ENCODE measurements around the gene METTL2B.
"Not testable (repeated sequence)": the region's sequence is repeated elsewhere in the genome, so short reads cannot be mapped to it uniquely, and the experiment has no call there.

METTL2B gene

GRCh38 chr7:128537410-128537809 is 60.9 kb downstream of the METTL2B start:
- peak; percentile 78 for ATAC-seq (ENCODE audit: low read depth)
- peak; percentile 43 for TF ChIP-seq CTCF (IDR thresholded peaks at IDR 0.05; ENCODE audit: poor library complexity, severe bottlenecking)
- H3K4me1 ChIP-seq (ENCODE audit: insufficient read depth, poor library complexity, severe bottlenecking); DNase-seq (ENCODE audit: low spot score); H3K9me3 ChIP-seq (ENCODE audit: severe bottlenecking); H3K4me3 ChIP-seq (ENCODE audit: severe bottlenecking); H3K27me3 ChIP-seq (ENCODE audit: insufficient read depth, poor library complexity, severe bottlenecking); H3K27ac ChIP-seq (ENCODE audit: poor library complexity, severe bottlenecking): not testable (repeated sequence)
- peaks cover 17% of the 10 kb centered on the region for H3K36me3 ChIP-seq (ENCODE audit: low read depth)

- H3K9me3 ChIP-seq (ENCODE audit: severe bottlenecking); ATAC-seq (ENCODE audit: low read depth); DNase-seq (ENCODE audit: low spot score); H3K4me3 ChIP-seq (ENCODE audit: severe bottlenecking); H3K27me3 ChIP-seq (ENCODE audit: insufficient read depth, poor library complexity, severe bottlenecking); H3K4me1 ChIP-seq (ENCODE audit: insufficient read depth, poor library complexity, severe bottlenecking); H3K27ac ChIP-seq (ENCODE audit: poor library complexity, severe bottlenecking): not testable (repeated sequence)
- peaks cover 34% of the 10 kb centered on the region for H3K36me3 ChIP-seq (ENCODE audit: low read depth)
Measured at GRCh38 chr7:128542530-128542929, 66.0 kb downstream of the METTL2B start.

- not testable (repeated sequence) for H3K4me3 ChIP-seq (ENCODE audit: severe bottlenecking); H3K4me1 ChIP-seq (ENCODE audit: insufficient read depth, poor library complexity, severe bottlenecking); H3K27me3 ChIP-seq (ENCODE audit: insufficient read depth, poor library complexity, severe bottlenecking); H3K27ac ChIP-seq (ENCODE audit: poor library complexity, severe bottlenecking); H3K9me3 ChIP-seq (ENCODE audit: severe bottlenecking); DNase-seq (ENCODE audit: low spot score); ATAC-seq (ENCODE audit: low read depth)
- H3K36me3 ChIP-seq (ENCODE audit: low read depth): peaks cover 31% of the 10 kb centered on the region
Measured at GRCh38 chr7:128543300-128543699, 66.8 kb downstream of the METTL2B start.

GRCh38 chr7:128546319-128546851 is 69.8 kb downstream of the METTL2B start:
- H3K9me3 ChIP-seq (ENCODE audit: severe bottlenecking): not testable (repeated sequence)

GRCh38 chr7:128550920-128551319 is 74.4 kb downstream of the METTL2B start:
- Histone ChIP-seq H3K4me1 (ENCODE audit: insufficient read depth, poor library complexity, severe bottlenecking) (no peaks in the 10 kb centered on the region), H3K9me3 (ENCODE audit: severe bottlenecking) (no peaks in the 10 kb centered on the region), H3K27ac (ENCODE audit: poor library complexity, severe bottlenecking) (no peak overlapping the region), H3K36me3 (ENCODE audit: low read depth) (peaks cover 16% of the 10 kb centered on the region), H3K27me3 (ENCODE audit: insufficient read depth, poor library complexity, severe bottlenecking) (no peaks in the 10 kb centered on the region), H3K4me3 (ENCODE audit: severe bottlenecking) (no peak overlapping the region)
- TF ChIP-seq CTCF (IDR thresholded peaks at IDR 0.05; ENCODE audit: poor library complexity, severe bottlenecking): no peak
- no peak for ATAC-seq (ENCODE audit: low read depth)
- DNase-seq (ENCODE audit: low spot score): no peak

More at GRCh38 chr7:128546319-128546851, 69.8 kb downstream of the METTL2B start:
- ATAC-seq (ENCODE audit: low read depth); DNase-seq (ENCODE audit: low spot score); H3K4me1 ChIP-seq (ENCODE audit: insufficient read depth, poor library complexity, severe bottlenecking); H3K27ac ChIP-seq (ENCODE audit: poor library complexity, severe bottlenecking); H3K4me3 ChIP-seq (ENCODE audit: severe bottlenecking); H3K27me3 ChIP-seq (ENCODE audit: insufficient read depth, poor library complexity, severe bottlenecking): not testable (repeated sequence)
- H3K36me3 ChIP-seq (ENCODE audit: low read depth): peaks cover 27% of the 10 kb centered on the region

- H3K27ac ChIP-seq (ENCODE audit: poor library complexity, severe bottlenecking); ATAC-seq (ENCODE audit: low read depth); H3K27me3 ChIP-seq (ENCODE audit: insufficient read depth, poor library complexity, severe bottlenecking); DNase-seq (ENCODE audit: low spot score); H3K9me3 ChIP-seq (ENCODE audit: severe bottlenecking); H3K4me3 ChIP-seq (ENCODE audit: severe bottlenecking); H3K36me3 ChIP-seq (ENCODE audit: low read depth); H3K4me1 ChIP-seq (ENCODE audit: insufficient read depth, poor library complexity, severe bottlenecking): not testable (repeated sequence)
Measured at GRCh38 chr7:128554394-128554793, 77.8 kb downstream of the METTL2B start.

All from RWPE2 (cell line).